ENCODE data around the gene EP300.
"Not testable (repeated sequence)": the region's sequence is repeated elsewhere in the genome, so short reads cannot be mapped to it uniquely, and the experiment has no call there.

The EP300 gene

GRCh38 chr22:41092023-41092817, at the start of gene EP300:
TSS of gene EP300 (plus strand) at chr22:41092592. CDS start at chr22:41093005, 413 bp downstream.
- DNase-seq = no peak

- DNase-seq = no peak
These were observed 48.7 kb upstream of the EP300 start for GRCh38 chr22:41043722-41044121.

GRCh38 chr22:41045575-41045974, 46.8 kb upstream of the EP300 start:
- DNase-seq = not testable (repeated sequence)

- no peak for DNase-seq
These were observed 44.6 kb upstream of the EP300 start for GRCh38 chr22:41047801-41048211.

GRCh38 chr22:41048345-41048744, 44.0 kb upstream of the EP300 start:
- DNase-seq = not testable (repeated sequence)

- DNase-seq = no peak
These were observed 43.3 kb upstream of the EP300 start for GRCh38 chr22:41048791-41049717.

- DNase-seq = not testable (repeated sequence)
These were observed 42.6 kb upstream of the EP300 start for GRCh38 chr22:41049795-41050194.

GRCh38 chr22:41050883-41051282, 41.5 kb upstream of the EP300 start:
- DNase-seq = no peak

- no peak for DNase-seq
These were observed 39.5 kb upstream of the EP300 start for GRCh38 chr22:41052661-41053490.

GRCh38 chr22:41057076-41057475, 35.3 kb upstream of the EP300 start:
- no peak for DNase-seq

- DNase-seq = no peak
These were observed 30.2 kb upstream of the EP300 start for GRCh38 chr22:41062146-41062545.

GRCh38 chr22:41064326-41064725, 28.1 kb upstream of the EP300 start:
- DNase-seq = not testable (repeated sequence)

- not testable (repeated sequence) for DNase-seq
These were observed 26.1 kb upstream of the EP300 start for GRCh38 chr22:41066341-41066740.

- DNase-seq = not testable (repeated sequence)
These were observed 24.4 kb upstream of the EP300 start for GRCh38 chr22:41067968-41068367.

GRCh38 chr22:41070665-41071331, 21.6 kb upstream of the EP300 start:
- DNase-seq = no peak

GRCh38 chr22:41074061-41074460, 18.3 kb upstream of the EP300 start:
- DNase-seq = no peak

GRCh38 chr22:41074466-41074865, 17.9 kb upstream of the EP300 start:
- no peak for DNase-seq

- DNase-seq = no peak
These were observed 17.3 kb upstream of the EP300 start for GRCh38 chr22:41074941-41075710.

- no peak for DNase-seq
These were observed 16.4 kb upstream of the EP300 start for GRCh38 chr22:41075946-41076345.

- no peak for DNase-seq
These were observed 15.5 kb upstream of the EP300 start for GRCh38 chr22:41076857-41077256.

- DNase-seq = no peak
These were observed 13.5 kb upstream of the EP300 start for GRCh38 chr22:41078931-41079330.
